Activated T-helper 1 cell treated with Interleukin-2 at 50 U/mL for 16 hours (primary cell): ENCODE measurements around the gene RPL4.

Experiments used
- DNase-seq: peaks from one replicate; pipeline ENCODE4 v3.0.0-alpha.2; 2020; ENCODE audit warnings: low read depth

Gene RPL4

DNA sequence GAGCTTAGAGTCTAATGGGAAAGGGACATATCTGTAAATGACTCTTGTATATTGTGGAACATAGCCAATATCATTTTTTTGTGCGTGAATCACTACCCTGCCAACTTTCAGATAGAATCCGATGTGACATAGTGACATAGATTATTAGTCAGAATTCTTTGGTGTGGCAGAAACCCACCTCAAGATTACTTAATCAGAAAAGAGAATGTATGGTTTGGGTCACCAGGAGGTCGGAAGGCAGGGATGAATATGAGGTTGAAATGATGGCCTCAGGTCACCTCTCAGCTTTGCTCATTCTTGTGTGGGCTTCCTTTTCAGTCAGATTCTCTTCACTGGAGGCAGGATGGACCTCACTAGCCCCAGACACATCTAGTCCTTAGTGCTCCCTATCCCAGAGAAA, 48.4 kb downstream of the RPL4 start:
- DNase-seq, result no peak

DNA sequence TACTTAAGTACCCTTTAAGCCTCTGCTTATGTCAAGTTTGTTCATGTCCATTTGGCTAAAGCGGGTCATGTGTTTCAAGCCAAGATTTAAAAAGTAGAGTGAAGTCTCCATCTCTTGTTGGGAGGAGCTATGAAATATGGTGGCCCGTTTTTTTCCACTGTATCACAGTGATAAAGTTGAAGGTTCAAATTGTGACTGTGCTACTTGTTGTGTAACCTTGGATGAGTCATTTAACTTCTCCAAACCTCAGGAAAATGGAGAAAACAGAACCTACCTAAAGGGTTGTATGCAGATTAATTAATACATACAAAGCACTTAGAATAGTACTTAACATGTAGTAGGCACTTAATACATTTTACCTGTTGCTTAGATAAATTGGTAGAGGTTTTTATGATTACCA, 50.5 kb downstream of the RPL4 start:
- no peak for DNase-seq

DNA sequence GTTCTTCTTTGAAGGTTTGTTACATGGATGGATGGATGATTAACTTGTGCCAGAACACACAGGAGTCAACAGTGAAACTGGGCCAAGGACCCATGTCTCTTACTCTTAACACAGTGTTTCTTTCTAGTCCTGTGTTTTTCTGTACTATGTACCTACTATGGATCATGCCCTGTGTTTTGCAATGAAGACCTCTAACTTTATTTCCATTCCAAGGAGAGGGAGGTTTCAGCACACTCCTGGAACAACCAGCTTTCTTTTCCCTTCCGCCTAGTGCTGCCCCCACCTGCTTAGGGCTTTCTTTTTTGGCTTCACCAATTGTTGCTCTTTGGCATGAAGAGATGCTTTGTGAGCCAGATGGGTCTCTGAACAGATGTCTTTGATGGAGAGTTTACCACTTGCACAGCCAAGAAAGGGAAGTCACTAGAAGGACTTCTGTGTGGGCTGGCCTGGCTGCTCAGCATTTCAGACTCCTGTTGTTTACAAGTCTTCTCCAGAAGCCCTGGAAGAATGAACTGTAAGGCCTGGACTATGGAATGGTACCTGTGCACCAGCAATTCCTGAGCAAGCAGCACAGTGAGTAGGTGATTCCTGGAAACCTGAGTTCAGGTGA, 51.6 kb downstream of the RPL4 start:
- no peak for DNase-seq

DNA sequence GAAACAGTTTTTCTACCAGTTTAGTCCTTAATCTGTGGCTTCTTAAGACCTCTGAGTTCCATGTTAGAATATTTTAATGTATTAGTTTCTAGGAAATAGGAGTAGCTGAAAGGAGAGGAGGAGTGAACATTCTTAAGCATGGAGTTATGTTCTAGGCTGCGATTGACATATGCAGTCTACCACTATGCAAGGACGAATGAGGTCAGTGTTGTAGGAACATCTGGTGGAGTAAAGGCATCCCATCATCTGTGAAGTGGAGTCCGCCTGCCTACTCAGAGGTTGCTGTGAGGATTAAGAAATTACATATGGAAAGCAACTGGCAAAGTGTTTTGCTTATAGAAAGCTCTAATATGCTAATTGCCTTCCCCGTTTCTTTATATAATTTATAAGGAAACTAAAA, 52.2 kb downstream of the RPL4 start:
- DNase-seq, result no peak
